Left ventricle myocardium superior (tissue), 1 donor: ENCODE results near the gene F2RL3. TPM values are rescaled to one million over a fixed set of nuclear protein-coding genes. Genes with fewer than 3 reads are reported as not detected.

Source experiments
- ATAC-seq: fragments of 200-7000 bp; cut with Tn5 transposase; one replicate; pipeline ENCODE4 v1.9.1; 2020; ENCODE audit warnings: mild to moderate bottlenecking, moderate library complexity
- DNase-seq: peaks from one replicate; pipeline ENCODE4 v3.0.0-alpha.2; 2020
- intact Hi-C: fragments of 100-400 bp; cut with micrococcal nuclease; formaldehyde crosslinking; loops from one replicate; pipeline ENCODE4 v1.11.0; 2022
- long read RNA-seq: library from polyadenylated mRNA; unstranded; transcript quantifications from one replicate; pipeline ENCODE4 v2.0.0, GENCODE V29; 2021
- total RNA-seq: library from RNA; stranded (reverse); fragmentation: NEBNext Ultra II Directional; extraction: Animal tissue kit (Norgen Biotek cat#: 25700); gene quantifications from one replicate; pipeline ENCODE4 v1.2.1, GENCODE V29; 2021
- donor health status: DM: no; HTN: yes; CAD: no; lungs with severe emphysema.

The F2RL3 gene
- 0.30 TPM for total RNA-seq
- long read RNA-seq, partial matches to known transcripts, result 0 of 1 reads
- long read RNA-seq, other reads (novel, unspliced or antisense), result 1 of 1 reads

DNA sequence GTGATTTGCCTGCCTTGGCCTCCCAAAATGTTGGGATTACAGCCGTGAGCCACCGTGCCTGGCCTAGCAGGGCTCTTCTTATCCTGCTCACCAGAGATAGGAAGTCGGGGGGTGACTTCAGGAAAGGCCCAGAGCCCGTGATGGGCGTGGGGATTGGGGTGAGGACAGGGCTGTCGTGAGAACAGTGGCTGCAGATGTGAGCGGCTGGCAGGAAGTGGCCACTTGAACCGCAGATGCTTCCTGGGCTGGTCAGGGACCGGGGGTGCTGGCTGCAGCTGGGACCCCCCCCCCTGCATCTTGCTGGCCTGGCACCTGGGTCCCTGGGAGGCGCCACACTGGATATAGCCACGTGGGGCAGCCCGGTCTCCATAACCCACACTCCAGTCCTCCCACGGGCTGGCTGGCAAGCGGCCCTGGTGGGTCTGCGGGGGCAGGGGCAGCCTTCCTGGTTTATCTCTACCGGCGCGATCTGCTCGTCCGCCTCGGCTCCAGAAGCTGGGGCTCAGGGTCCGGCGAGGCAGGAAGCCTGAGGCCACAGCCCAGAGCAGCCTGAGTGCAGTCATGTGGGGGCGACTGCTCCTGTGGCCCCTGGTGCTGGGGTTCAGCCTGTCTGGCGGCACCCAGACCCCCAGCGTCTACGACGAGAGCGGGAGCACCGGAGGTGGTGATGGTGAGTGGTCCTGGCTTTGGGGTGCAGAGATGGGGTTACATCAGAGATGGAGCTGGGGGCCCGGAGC, at the start of gene F2RL3:
Gene F2RL3 (plus strand): TSS at position 371 of the 737 bp plus-strand sequence. CDS start 191 bp downstream, at position 562.
- intact Hi-C loops, result no loop called here
- peak; percentile 42 for ATAC-seq
- peak; percentile 68 for DNase-seq

DNA sequence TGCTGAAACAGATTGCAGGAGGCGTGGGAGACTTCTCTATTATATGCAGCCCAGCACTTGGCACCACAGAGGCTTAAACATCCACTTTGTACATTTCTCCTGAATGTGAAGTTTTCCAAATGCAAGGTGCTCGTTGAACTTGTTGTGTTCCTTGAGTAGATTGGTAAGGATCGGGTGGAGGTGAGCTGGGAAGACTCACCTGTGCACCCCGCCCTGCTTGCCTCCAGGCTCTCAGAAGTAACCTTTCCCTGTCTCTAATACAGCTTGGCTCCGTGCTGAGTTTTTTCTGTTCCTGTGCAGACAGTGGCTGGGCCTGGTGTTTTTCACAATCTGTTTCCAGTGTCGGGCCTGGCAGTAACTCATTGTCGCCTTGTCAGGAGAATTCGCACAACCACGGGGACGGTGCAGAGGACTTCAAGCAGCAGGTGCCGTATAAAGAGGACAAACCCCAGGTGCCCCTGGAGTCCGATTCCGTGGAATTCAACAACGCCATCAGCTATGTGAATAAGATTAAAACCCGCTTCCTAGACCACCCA, 47.3 kb upstream of the F2RL3 start:
- intact Hi-C loops, result no loop called here
- DNase-seq, result no peak
- ATAC-seq, result peak; percentile 68

DNA sequence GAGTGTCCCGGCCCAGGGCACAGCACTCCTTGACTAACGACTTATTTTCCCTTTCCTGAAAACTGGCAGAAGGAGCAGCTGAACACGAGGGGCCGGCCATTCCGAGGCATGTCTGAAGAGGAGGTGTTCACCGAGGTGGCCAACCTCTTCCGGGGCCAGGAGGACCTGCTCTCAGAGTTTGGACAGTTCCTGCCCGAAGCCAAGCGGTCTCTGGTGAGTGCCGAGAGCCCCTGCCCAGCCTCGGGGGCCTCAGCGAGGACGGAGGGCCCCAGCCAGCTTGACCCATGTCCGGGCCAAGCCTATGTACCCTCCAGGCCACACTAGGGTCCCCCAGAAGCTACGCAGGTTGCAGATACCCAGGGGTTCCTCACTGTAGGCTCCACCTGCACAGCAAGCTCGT, 41.9 kb upstream of the F2RL3 start:
- intact Hi-C loops, result no loop called here
- no peak for ATAC-seq
- DNase-seq, result no peak

DNA sequence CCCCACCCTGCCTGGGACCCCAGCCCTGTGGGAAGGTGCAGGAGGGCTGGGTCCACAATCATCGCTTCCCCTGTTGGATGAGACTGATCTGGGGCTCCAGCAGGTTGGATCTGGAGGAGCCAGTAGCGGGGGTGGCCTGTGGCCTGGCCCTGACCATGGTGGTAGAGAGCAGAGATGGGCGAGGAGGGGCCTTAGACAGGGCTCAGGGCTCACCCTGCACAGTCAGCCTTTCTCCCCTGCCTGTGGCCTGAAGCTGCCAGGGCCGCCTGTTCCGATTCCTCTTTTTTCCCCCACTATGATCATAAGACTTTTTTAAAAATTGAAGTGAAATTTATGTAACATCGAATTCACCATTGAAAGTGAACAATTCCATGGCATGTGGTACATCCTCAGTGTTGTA, 41.4 kb upstream of the F2RL3 start:
- ATAC-seq (peak; percentile 57), DNase-seq (no peak)
- intact Hi-C loops, result no loop called here

DNA sequence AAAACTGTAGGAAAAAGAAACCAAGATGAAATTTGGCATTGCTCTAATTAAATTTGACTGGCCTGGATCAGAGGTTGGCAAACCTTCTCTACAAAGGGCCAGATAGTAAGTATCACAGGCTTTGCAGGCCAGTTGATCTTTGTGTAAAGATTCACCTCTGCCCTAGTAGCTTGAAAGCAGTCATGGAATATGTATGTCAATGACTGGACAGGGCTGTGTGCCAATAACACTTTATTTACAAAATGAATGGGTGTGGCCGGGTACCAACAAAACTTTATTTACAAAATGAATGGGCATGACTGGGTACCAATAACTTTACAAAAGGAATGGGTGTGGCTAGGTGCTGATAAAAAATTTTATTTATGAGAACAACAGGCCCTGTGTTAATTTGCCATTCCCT, 39.6 kb upstream of the F2RL3 start:
- intact Hi-C loops, result no loop called here
- DNase-seq (no peak), ATAC-seq (no peak)

DNA sequence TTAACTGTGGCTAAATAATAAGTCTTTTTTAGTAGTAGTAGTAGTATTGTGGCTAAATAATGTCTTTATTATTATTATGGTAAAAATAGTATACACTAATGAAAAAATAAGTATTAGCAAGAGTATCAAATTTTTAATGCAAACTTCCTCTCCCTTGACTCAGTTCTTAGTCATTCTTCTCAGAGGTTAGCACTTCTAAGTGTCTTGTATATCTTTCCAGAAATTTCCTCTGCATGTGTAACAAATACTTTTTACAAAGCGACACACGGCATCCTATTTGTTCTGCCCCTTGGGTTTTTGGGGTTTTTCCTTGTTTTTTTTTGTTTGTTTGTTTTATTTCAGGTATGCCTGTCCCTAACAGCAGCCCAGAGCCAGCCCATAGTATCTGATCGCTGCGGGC, 38.7 kb upstream of the F2RL3 start:
- intact Hi-C loops, result no loop called here
- ATAC-seq (no peak), DNase-seq (no peak)

DNA sequence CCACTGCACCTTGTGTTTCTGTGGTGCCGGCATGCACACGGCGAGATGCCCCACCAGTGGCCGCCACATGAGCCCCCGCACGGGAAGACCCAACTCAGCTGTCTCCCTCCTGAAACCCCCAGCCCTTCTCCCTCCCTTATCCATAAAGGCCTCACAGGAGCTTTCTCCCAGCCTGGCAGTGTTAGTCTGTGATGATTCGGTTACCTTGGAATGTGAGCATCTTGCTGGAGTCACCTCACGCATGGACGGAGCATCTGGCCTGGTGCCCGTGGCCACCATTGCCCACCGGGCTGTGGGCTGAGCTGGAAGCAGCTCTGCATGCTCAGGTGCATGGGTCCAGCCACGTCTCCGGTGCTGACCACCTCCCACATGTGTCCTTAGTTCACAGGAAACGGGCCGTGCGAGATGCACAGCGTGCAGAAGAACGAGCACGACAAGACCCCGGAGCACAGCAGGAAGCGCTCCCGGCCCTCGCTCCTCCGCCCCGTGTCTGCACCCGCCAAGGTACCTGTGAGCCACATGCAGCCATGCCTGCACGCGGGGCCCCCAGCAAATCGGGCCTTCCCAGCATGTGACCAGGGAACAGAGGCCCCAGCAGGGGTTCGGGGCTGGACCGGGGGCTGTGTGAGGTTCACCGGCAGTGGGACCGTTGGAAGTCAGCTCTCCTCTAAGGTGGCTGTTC, 37.6 kb upstream of the F2RL3 start:
- no peak for ATAC-seq
- intact Hi-C loops, result no loop called here
- no peak for DNase-seq

DNA sequence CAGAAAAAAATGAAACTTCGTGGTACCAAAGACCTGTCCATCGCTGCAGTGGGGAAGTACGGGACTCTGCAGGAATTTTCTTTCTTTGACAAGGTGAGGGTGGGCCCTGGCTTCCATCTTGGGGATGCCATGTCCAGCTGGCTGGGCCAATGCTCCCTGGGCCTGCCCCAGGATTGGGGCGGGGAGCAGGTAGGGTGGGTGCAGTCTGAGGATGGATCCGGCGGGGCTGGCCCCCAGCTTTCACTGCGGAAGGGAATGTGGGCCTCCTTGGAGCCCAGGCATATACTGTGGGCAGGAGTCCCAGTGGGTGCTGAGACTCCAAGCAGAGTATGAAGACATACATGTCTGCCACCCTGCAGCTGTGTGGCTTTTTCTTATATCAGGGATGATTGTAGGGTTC, 35.7 kb upstream of the F2RL3 start:
- intact Hi-C loops, result no loop called here
- no peak for DNase-seq
- no peak for ATAC-seq

DNA sequence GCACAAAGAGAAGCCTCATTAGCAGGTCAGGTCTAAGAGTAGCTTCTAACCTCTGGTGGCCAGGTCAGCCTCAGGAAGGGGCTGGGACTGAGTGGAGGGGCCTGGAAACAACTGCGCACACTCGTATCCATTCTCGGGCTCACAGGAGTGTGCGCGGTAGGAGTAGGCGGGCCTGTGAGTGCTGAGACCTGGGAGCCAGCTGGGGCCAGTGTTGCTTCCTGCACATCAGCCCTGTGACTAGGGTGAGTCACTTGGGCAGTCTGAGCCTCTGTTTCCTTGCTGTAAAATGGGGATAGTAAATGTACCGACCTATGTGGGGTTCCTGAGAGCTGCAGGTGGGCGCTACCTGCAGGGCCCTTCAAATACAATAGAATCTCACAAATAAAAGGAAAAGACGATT, 32.7 kb upstream of the F2RL3 start:
- intact Hi-C loops, result no loop called here
- DNase-seq, result no peak
- ATAC-seq, result no peak

DNA sequence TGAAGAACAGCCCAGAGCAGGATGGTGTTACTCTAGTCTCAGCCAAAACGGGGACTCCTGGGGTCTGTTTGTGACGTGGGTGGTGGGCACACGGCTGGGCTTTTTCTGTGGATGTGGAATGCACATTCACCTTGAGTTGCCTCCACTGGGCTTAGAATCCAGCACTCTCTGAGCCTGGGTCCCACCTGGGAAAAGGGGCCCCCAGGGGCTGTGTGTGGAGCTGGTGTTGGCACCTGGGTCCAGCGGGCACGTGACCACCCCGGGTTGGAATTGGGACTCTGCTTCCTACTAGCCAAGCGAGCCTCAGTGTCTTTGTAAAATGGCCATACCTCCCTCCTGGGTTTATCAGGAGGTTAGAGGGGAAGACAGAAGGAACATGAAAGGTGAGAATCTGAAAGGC, 29.2 kb upstream of the F2RL3 start:
- intact Hi-C loops, result no loop called here
- ATAC-seq (no peak), DNase-seq (no peak)

DNA sequence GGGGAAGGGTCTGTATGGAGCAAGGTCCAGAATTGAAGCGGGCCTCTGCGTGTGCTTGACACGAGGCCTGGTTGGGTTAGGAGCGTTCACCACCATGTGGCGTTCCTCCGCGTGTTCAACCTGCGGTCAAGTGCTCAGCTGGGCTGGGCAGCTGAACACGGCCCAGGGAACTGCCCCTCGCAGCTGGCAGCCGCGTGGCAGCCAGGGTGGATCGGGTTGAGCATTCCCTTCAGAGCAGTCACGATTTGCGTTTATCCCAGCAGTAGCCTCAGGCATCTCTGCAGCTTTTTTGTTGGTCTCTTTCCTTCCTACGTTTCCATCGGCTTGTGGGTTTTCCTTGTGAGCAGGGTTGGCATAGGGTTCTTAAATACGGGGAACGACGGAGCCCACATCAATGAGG, 28.7 kb upstream of the F2RL3 start:
- intact Hi-C loops, result no loop called here
- DNase-seq (no peak), ATAC-seq (no peak)

DNA sequence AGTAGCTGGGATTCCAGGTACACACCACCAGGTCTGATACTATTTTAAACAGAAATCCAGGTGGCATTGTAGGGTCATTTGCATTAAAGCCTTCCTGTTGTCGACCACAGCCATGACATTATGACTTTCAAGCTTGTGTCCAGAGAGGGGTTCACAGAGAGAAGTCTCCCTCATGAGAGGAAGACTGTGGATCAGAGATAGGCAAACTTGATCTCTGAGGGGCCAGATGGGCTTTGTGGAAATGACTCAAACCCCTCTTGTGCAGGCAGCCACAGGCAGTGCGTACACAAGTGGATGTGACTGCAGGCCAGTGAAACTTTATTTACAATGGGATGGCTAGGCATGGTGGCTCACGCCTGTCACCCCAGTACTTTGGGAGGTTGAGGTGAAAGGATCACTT, 27.8 kb upstream of the F2RL3 start:
- DNase-seq (no peak), ATAC-seq (no peak)

DNA sequence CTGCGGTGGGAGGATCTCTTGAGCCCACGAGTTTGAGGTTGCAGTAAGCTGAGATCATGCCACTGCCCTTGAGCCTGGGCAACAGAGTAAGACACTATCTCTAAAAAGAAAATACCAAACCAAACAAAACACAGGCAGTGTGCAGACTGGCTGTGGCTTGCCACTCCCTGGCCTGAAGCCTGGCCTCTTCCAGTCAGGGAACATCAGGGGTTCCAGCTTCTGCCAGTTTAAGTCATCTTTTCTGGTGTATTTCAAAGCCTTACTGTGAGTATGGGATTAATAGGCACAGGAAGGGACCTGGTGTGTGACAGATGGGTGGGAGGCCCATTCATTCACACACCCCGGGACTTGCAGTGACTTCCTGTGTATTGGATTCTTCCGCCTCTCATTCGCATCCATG, 27.0 kb upstream of the F2RL3 start:
- intact Hi-C loops, result no loop called here
- ATAC-seq, result no peak

More for the DNA sequence above, 27.8 kb upstream of the F2RL3 start:
- intact Hi-C loops, result no loop called here

DNA sequence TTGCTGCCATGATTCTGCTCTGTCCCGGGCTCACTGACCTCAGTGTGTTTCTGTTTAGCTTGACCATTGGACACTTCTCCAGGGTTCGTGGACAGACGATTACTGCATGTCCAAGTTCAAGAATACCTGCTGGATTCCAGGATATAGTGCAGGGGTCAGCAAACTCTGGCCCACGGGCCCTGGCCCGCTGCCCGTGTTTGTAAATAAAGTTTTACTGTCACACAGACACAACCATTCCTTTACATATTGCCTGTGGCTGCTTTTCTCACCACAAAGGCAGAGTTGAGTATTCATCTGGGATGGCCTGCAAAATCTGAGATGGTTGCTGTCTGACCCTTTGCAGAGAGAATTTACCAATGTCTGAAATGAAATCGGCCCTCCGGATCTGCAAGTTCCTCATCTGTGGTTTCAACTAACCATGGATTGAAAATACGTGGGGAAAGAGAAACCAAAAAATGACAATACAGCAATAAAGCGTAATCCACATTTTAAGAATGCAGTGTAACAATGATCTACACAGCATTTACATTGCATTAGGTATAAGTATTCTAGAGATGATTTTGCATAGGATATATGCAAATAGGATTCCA, 25.9 kb upstream of the F2RL3 start:
- intact Hi-C loops, result no loop called here
- ATAC-seq, result no peak
- no peak for DNase-seq

More for the DNA sequence above, 27.0 kb upstream of the F2RL3 start:
- no peak for DNase-seq

DNA sequence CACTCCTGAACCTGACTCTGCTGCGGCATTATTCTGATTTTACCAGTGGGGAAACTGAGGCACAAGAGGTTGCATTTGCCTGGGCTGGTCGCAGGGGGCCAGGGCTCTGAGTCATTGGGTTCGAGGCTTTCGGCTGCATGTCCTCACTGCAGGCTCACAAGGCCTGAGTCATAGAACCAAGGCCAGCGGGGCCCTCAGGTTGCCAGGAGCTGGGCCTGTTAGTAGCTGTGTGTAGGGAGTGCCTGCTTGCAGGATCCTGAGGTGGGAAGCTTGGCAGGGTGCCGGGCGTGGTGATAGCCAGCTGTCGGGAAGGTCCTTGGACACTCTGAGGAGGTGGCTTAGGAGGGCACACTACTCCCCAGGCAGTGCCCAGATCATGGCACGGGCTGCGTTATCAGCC, 21.6 kb upstream of the F2RL3 start:
- ATAC-seq, result peak; percentile 18
- intact Hi-C loops, result no loop called here
- DNase-seq, result no peak

DNA sequence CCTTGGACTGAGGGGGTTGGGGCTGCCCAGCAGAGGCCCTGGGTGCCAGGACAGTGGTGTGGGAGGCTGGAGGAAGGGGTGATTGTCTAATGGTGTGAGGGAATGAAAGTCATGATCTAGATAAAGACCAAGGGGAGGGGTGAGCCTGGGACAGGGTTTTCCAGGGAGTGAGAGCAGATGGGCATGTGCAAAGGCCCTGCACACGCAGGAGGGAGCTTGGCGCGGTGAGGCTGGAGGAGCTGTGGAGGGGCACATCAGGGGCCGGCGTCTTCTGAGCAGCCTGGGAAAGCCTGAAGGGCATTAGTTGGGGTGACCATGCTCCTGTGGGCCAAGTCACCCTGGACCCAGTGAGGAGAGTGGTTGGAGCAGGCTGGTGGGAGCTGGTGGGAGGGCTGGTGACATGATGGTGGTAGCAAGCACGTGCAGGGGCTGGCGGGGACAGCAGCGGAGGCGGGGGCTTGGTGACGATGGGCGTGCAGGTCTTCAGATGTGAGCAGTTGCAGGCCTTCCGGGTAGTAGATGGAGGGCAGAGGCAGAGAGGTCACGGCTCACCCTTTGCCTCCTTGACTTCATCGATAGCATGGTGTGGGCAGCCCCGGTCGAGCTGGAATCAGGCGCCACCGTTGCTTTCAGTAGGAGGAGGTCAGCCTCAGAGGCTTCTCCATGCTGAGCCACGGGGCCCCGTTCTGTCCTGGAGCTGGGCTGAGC, 20.2 kb upstream of the F2RL3 start:
- intact Hi-C loops, result no loop called here
- ATAC-seq (no peak), DNase-seq (no peak)

DNA sequence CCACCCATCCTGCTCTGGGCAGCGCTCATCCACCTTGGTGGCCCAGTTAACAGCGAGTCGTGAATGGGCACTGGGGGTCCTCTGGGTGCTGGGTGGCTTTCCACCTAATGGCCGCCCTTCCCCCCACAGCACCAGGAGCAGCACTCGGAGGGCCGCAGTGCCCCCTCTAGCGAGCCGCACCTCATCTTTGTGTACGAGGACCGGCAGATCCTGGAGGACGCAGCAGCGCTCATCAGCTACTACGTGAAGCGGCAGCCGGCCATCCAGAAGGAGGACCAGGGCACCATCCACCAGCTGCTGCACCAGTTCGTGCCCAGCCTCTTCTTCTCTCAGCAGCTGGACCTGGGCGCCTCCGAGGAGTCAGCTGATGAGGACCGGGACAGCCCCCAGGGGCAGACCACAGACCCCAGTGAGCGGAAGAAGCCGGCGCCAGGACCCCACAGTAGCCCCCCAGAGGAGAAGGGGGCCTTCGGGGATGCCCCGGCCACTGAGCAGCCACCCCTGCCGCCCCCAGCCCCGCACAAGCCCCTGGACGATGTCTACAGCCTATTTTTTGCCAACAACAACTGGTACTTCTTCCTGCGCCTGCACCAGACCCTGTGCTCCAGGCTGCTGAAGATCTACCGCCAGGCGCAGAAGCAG, 19.3 kb upstream of the F2RL3 start:
- DNase-seq, result no peak
- intact Hi-C loops, result no loop called here
- no peak for ATAC-seq

DNA sequence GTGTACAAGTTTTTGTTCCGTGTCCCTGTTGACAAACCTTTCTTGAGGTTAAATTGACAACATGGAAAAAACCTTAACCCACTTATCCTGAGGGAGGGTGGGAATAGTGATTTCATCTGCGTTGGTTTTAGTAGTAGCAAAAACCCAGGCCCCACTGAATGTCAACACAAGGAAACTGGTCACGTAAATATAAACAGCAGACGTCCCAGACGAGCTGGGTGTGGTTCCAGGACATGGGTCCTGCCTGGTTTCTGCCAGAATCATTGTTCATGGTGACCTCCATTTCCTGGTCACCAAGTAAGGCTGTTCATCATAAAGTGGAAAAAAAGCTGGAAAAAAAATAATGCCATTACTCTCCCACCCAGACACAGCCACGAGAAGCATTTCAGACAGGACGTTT, 16.9 kb upstream of the F2RL3 start:
- peak; percentile 48 for ATAC-seq
- intact Hi-C loops, result no loop called here
- DNase-seq, result no peak

DNA sequence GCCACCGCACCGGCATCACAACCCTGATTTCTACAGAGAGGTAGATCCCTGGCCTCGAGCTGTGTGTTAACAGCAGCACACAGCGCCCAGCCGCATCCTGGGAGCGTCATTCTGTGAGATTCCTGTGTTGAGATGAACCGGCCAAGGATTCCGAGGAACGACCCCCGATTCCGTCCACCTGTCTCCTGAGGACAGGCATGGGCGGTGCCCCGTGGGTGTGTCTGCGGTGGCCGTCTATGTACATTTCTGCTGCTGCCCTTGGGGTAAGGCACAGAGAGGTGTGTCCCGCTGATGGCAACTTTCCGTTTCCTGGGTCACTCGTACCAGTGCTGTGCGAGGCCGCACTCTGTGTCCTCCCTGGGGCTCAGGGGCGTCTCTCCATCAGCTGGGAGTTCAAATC, 16.1 kb upstream of the F2RL3 start:
- ATAC-seq (no peak), DNase-seq (no peak)
- intact Hi-C loops, result no loop called here
